Prostate gland (tissue), 2 donors: Measurements from ENCODE around the gene PDIA3. TPM values are rescaled to one million over a fixed set of nuclear protein-coding genes. Genes with fewer than 3 reads are reported as not detected.
"Not testable (repeated sequence)": the region's sequence is repeated elsewhere in the genome, so short reads cannot be mapped to it uniquely, and the experiment has no call there.

ENCODE experiments used
- DNase-seq: peaks from one replicate; pipeline ENCODE4 v3.0.0-alpha.2; 2019; ENCODE audit warnings: low spot score
- H3K27ac ChIP-seq, 2 donors: fragments of 200-600 bp; sonication (generic); 2 replicates each; pipeline ENCODE4 v1.5.1; 2017 to 2019
- H3K27me3 ChIP-seq: fragments of 200-600 bp; sonication (generic); replicated peaks from 2 replicates; pipeline ENCODE4 v1.5.1; 2019; ENCODE audit not compliant: insufficient read depth
- H3K36me3 ChIP-seq, 2 donors: fragments of 200-600 bp; sonication (generic); 1 replicate in 1 of 2; 2 replicates in 1 of 2; pipeline versions ENCODE4 v1.5.1 to v1.8.1; 2017 to 2019
- H3K4me1 ChIP-seq: fragments of 200-600 bp; sonication (generic); replicated peaks from 2 replicates; pipeline ENCODE4 v1.5.1; 2019
- H3K4me3 ChIP-seq, 2 donors: fragments of 200-600 bp; sonication (generic); 2 replicates each; pipeline ENCODE4 v1.5.1; 2017 to 2019
- H3K9me3 ChIP-seq: fragments of 200-600 bp; sonication (generic); 2 replicates; pipeline ENCODE4 v1.5.1; 2017
- POLR2A ChIP-seq: fragments of 450-650 bp; IDR thresholded peaks from one replicate; pipeline ENCODE4 v1.6.1; 2016; ENCODE audit warnings: antibody characterized with exemption, mild to moderate bottlenecking
- POLR2AphosphoS5 ChIP-seq: sonication (generic); formaldehyde crosslinking; IDR thresholded peaks from one replicate; pipeline ENCODE4 v1.6.1; 2017; ENCODE audit warnings: antibody characterized with exemption
- WGBS: methylation state at CpG from one replicate; pipeline ENCODE4 v1.1.5; 2018; 5-methylcytosine and 5-hydroxymethylcytosine counted together
- intact Hi-C: fragments of 100-400 bp; cut with DNase I; formaldehyde crosslinking; loops from one replicate; pipeline ENCODE4 v1.14.2; 2022
- total RNA-seq, 2 donors: library from RNA; depleted of rRNA; stranded (reverse); fragments of >200 nt; gene quantifications; one replicate each; pipeline ENCODE4 v1.1.0, GENCODE V29; 2016
- TF ChIP-seq, protein P1 (sequence below), 4 experiments: fragments of 200-600 bp in 2 of 4; fragments of 450-650 bp in 2 of 4; sonication (generic) in 2 of 4; IDR thresholded peaks; 1 replicate in 3 of 4; 2 replicates in 1 of 4; pipeline ENCODE4 v1.5.1; 2016 to 2019; ENCODE audit warnings: antibody characterized with exemption in 4 of 4, mild to moderate bottlenecking in 2 of 4, moderate library complexity in 2 of 4

PDIA3 gene
- total RNA-seq, 2 donors from 2014 or later, result 172 to 432 TPM

- Histone ChIP-seq H3K36me3 (no peaks in the 10 kb centered on the region), H3K27ac (no peak overlapping the region), H3K27me3 (no peaks in the 10 kb centered on the region), H3K9me3 (no peaks in the 10 kb centered on the region), H3K4me3 (no peak overlapping the region), H3K4me1 (no peaks in the 10 kb centered on the region)
- DNase-seq, result no peak
- TF ChIP-seq POLR2AphosphoS5, result no peak
- no peak for TF ChIP-seq POLR2A
- TF ChIP-seq, protein P1, sequence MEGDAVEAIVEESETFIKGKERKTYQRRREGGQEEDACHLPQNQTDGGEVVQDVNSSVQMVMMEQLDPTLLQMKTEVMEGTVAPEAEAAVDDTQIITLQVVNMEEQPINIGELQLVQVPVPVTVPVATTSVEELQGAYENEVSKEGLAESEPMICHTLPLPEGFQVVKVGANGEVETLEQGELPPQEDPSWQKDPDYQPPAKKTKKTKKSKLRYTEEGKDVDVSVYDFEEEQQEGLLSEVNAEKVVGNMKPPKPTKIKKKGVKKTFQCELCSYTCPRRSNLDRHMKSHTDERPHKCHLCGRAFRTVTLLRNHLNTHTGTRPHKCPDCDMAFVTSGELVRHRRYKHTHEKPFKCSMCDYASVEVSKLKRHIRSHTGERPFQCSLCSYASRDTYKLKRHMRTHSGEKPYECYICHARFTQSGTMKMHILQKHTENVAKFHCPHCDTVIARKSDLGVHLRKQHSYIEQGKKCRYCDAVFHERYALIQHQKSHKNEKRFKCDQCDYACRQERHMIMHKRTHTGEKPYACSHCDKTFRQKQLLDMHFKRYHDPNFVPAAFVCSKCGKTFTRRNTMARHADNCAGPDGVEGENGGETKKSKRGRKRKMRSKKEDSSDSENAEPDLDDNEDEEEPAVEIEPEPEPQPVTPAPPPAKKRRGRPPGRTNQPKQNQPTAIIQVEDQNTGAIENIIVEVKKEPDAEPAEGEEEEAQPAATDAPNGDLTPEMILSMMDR (IDR thresholded peaks at IDR 0.05), result no peak
- intact Hi-C loops, result no loop called here
- 81% methylated on average over 6 of the region's 6 CpGs for WGBS
Measured at GRCh38 chr15:43735416-43735815, 10.8 kb upstream of the PDIA3 start.

DNA sequence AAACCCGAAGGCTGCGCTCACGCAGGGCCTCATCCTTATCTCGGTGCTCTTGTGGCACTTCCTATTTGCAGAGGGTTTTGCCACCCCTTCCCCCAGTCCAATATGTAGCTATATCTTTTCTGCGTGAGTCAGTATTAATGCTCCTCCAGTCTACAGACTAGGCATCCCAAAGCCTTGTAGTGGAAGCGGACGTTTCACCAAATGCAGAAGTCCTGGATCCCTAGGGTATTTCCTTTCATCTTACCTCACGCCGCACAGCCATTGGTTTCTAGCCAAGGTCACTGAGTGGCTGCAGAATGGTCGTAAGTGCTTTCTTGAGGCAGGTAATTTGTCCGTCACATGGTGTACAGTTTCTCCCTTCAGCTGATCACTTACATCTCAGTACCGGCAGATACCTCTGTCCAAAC, 668 bp downstream of the PDIA3 start:
- DNase-seq, H3K9me3 ChIP-seq, H3K27me3 ChIP-seq, H3K36me3 ChIP-seq, intact Hi-C loops, H3K4me1 ChIP-seq: not testable (repeated sequence)
- under 1% methylated on average over 12 of the region's 12 CpGs for WGBS
- Histone ChIP-seq H3K27ac (peak overlapping the region; percentile 94 to 96), H3K4me3 (peak overlapping the region; percentile 84 to 90)

DNA sequence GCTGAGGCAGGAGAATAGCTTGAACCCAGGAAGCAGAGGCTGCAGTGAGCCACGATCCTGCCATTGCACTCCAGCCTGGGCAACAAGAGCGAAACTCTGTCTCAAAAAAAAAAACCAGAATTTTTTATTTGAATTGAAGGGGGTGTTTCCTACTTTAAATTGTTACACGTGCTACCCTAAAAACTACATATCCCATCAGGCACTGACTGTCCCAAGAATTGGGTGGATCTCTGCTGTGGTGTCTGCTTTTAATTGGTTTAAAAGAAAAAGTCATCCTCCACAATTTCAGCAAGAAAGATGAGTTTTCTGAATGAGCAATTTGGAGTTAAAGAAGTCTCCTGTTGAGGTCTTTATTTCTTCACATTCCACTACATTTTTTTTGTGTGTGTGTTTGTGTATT, 2.1 kb downstream of the PDIA3 start:
- Histone ChIP-seq H3K27ac (no peak overlapping the region), H3K36me3 (no peaks in the 10 kb centered on the region), H3K4me3 (peak overlapping the region in 1 of 2 donors; percentile 84), H3K9me3 (no peaks in the 10 kb centered on the region), H3K4me1 (peaks cover 4% of the 10 kb centered on the region), H3K27me3 (no peaks in the 10 kb centered on the region)
- intact Hi-C loops, result no loop called here
- no peak for DNase-seq
- WGBS, result 60% methylated on average over 3 of the region's 3 CpGs
- TF ChIP-seq, protein P1 (IDR thresholded peaks at IDR 0.05), result no peak

DNA sequence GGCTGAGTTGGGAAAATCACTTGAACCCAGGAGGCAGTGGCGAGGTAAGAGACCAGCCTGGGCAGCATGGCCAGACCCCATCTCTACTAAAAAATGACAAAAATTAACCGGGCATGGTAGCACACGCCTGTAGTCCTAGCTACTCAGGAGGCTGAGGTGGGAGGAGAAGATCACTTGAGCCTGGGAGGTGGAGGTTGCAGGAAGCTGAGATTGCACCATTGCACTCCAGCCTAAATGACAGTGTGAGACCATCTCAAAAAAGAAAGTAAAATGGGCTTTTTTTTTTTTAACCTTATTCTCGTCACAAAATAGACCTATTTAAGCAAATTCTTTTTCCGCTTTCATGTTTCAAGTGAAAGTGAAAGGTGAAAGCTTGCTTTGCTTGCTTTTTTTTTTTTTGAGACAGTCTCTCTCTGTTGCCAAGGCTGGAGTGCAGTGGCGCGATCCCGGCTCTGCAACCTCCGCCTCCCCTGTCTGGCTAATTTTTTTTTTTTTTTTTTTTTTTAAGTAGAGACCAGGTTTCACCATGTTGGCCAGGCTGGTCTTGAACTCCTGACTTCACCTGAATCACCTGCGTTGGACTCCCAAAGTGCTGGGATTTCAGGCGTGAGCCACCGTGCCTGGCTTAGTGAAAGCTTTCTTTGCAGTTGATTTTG, 3.6 kb downstream of the PDIA3 start:
- Histone ChIP-seq H3K27ac (peak overlapping the region in 1 of 2 donors; percentile 3), H3K4me3 (peak overlapping the region in 1 of 2 donors; percentile 20), H3K9me3 (no peaks in the 10 kb centered on the region), H3K4me1 (peaks cover 4% of the 10 kb centered on the region), H3K36me3 (no peaks in the 10 kb centered on the region), H3K27me3 (no peaks in the 10 kb centered on the region)
- no peak for DNase-seq
- TF ChIP-seq, protein P1 (IDR thresholded peaks at IDR 0.05), result no peak
- TF ChIP-seq POLR2AphosphoS5, result no peak
- no peak for TF ChIP-seq POLR2A
- intact Hi-C loops, result no loop called here
- 57% methylated on average over 12 of the region's 12 CpGs for WGBS

DNA sequence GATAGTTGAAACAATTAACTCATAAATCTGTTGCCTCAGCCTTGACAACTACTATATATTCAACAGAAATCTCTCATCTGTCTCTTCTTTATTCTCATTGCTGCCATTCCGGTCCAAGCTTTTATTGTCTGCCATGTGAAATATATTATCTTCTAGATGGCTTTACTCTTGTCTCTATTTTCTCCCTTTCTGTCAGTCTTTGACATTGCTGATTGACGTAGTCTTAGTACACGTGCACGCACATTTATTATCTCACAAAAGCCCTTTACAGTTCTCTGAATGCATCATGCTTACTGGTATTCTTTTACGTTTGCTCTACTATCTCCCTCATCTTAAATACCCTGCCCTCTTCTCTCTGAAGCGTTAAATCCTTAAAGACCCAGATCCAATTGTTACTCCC, 5.6 kb downstream of the PDIA3 start:
- no peak overlapping the region for H3K4me3 ChIP-seq
- 45% methylated on average over 6 of the region's 6 CpGs for WGBS
- intact Hi-C loops, result no loop called here
- no peaks in the 10 kb centered on the region for H3K9me3 ChIP-seq
- no peak for TF ChIP-seq POLR2A
- TF ChIP-seq POLR2AphosphoS5, result no peak
- no peak overlapping the region for H3K27ac ChIP-seq
- H3K36me3 ChIP-seq, result no peaks in the 10 kb centered on the region
- peaks cover 4% of the 10 kb centered on the region for H3K4me1 ChIP-seq
- no peaks in the 10 kb centered on the region for H3K27me3 ChIP-seq
- DNase-seq, result no peak

DNA sequence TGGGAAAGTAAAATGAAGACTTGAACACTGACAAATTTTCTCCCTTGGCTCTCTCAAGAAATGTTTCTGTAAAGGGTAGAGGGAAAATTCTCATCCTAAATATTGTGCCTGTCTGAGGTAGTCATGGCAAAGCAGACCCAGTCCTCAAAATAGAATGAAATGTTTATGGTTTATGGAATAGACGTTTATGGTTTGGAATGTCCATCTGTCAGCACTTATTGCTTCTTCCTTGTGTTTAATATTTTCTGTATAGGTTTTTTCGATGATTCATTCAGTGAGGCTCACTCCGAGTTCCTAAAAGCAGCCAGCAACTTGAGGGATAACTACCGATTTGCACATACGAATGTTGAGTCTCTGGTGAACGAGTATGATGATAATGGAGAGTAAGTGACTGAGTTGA, 16.6 kb downstream of the PDIA3 start:
- Histone ChIP-seq H3K4me3 (no peak overlapping the region), H3K4me1 (no peaks in the 10 kb centered on the region), H3K9me3 (no peaks in the 10 kb centered on the region), H3K27me3 (no peaks in the 10 kb centered on the region), H3K27ac (no peak overlapping the region), H3K36me3 (peaks cover 0 to 7% of the 10 kb centered on the region in 2 donors)
- TF ChIP-seq POLR2A (no peak), POLR2AphosphoS5 (no peak)
- TF ChIP-seq, protein P1 (IDR thresholded peaks at IDR 0.05), result no peak
- WGBS, result 79% methylated on average over 6 of the region's 6 CpGs
- DNase-seq, result no peak
- intact Hi-C loops, result no loop called here
